Ishikawa (cell line): ENCODE data around the gene FGF14.

Source experiments
- CEBPB ChIP-seq: IDR thresholded peaks from 2 replicates; pipeline ENCODE4 v1.6.1; 2012
- CREB1 ChIP-seq: IDR thresholded peaks from 2 replicates; pipeline ENCODE4 v1.6.1; 2012; ENCODE audit warnings: low read depth
- EGR1 ChIP-seq: IDR thresholded peaks from 2 replicates; pipeline ENCODE4 v1.6.1; 2012
- EP300 ChIP-seq: IDR thresholded peaks from 2 replicates; pipeline ENCODE4 v1.6.1; 2012; ENCODE audit warnings: borderline replicate concordance
- FOXM1 ChIP-seq: IDR thresholded peaks from 2 replicates; pipeline ENCODE4 v1.6.1; 2012; ENCODE audit warnings: low read depth, borderline replicate concordance
- MAX ChIP-seq: IDR thresholded peaks from 2 replicates; pipeline ENCODE4 v1.6.1; 2012
- NFIC ChIP-seq: IDR thresholded peaks from 2 replicates; pipeline ENCODE4 v1.6.1; 2012
- RAD21 ChIP-seq: IDR thresholded peaks from 2 replicates; pipeline ENCODE4 v1.6.1; 2012; ENCODE audit warnings: low read depth
- TAF1 ChIP-seq: IDR thresholded peaks from 2 replicates; pipeline ENCODE4 v1.6.1; 2012; ENCODE audit warnings: low read depth, mild to moderate bottlenecking
- TCF12 ChIP-seq: IDR thresholded peaks from 2 replicates; pipeline ENCODE4 v1.6.1; 2012; ENCODE audit warnings: low read depth
- TEAD4 ChIP-seq: IDR thresholded peaks from 2 replicates; pipeline ENCODE4 v1.6.1; 2012
- YY1 ChIP-seq: IDR thresholded peaks from 2 replicates; pipeline ENCODE4 v1.6.1; 2012; ENCODE audit warnings: low read depth
- ZBTB7A ChIP-seq: IDR thresholded peaks from 2 replicates; pipeline ENCODE4 v1.6.1; 2012; ENCODE audit warnings: low read depth
- TF ChIP-seq, protein P1 (sequence below): IDR thresholded peaks from 2 replicates; pipeline ENCODE4 v1.6.1; 2012
- TF ChIP-seq, protein P2 (sequence below): IDR thresholded peaks from 2 replicates; pipeline ENCODE4 v1.6.1; 2012; ENCODE audit warnings: low read depth, mild to moderate bottlenecking

Gene FGF14

GRCh38 chr13:102100234-102100633 lies 301.6 kb downstream of the FGF14 start:
- TF ChIP-seq, protein P1, sequence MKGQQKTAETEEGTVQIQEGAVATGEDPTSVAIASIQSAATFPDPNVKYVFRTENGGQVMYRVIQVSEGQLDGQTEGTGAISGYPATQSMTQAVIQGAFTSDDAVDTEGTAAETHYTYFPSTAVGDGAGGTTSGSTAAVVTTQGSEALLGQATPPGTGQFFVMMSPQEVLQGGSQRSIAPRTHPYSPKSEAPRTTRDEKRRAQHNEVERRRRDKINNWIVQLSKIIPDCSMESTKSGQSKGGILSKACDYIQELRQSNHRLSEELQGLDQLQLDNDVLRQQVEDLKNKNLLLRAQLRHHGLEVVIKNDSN, result no peak
- no peak for TF ChIP-seq TCF12
- no peak for TF ChIP-seq EP300
- TF ChIP-seq, protein P2, sequence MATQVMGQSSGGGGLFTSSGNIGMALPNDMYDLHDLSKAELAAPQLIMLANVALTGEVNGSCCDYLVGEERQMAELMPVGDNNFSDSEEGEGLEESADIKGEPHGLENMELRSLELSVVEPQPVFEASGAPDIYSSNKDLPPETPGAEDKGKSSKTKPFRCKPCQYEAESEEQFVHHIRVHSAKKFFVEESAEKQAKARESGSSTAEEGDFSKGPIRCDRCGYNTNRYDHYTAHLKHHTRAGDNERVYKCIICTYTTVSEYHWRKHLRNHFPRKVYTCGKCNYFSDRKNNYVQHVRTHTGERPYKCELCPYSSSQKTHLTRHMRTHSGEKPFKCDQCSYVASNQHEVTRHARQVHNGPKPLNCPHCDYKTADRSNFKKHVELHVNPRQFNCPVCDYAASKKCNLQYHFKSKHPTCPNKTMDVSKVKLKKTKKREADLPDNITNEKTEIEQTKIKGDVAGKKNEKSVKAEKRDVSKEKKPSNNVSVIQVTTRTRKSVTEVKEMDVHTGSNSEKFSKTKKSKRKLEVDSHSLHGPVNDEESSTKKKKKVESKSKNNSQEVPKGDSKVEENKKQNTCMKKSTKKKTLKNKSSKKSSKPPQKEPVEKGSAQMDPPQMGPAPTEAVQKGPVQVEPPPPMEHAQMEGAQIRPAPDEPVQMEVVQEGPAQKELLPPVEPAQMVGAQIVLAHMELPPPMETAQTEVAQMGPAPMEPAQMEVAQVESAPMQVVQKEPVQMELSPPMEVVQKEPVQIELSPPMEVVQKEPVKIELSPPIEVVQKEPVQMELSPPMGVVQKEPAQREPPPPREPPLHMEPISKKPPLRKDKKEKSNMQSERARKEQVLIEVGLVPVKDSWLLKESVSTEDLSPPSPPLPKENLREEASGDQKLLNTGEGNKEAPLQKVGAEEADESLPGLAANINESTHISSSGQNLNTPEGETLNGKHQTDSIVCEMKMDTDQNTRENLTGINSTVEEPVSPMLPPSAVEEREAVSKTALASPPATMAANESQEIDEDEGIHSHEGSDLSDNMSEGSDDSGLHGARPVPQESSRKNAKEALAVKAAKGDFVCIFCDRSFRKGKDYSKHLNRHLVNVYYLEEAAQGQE, result no peak
- TF ChIP-seq FOXM1, result no peak
- no peak for TF ChIP-seq EGR1
- TF ChIP-seq YY1, result no peak
- TF ChIP-seq MAX, result no peak
- TF ChIP-seq NFIC, result no peak
- no peak for TF ChIP-seq CREB1
- TF ChIP-seq TEAD4, result no peak
- no peak for TF ChIP-seq RAD21
- no peak for TF ChIP-seq ZBTB7A
- no peak for TF ChIP-seq CEBPB
- no peak for TF ChIP-seq TAF1

DNA sequence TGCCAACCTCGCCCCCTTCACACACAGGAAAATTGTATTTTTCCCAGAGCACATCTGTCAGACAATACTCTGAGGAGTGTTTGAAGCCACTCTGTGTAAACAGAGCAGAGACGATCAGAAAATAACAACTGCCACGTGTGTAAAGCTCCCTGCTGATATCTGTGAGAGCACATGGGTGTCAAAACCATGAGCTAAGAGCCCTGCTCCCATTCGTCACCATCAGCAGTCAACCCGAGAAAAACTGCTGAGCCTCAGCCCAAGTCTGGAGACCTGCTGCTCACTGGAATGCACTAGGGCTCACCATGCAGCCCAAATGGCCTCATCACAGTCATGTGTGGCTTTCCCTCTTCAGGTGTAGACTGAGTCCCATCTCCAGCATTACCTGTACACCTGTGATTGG lies 304.1 kb downstream of the FGF14 start:
- TF ChIP-seq ZBTB7A, result no peak

DNA sequence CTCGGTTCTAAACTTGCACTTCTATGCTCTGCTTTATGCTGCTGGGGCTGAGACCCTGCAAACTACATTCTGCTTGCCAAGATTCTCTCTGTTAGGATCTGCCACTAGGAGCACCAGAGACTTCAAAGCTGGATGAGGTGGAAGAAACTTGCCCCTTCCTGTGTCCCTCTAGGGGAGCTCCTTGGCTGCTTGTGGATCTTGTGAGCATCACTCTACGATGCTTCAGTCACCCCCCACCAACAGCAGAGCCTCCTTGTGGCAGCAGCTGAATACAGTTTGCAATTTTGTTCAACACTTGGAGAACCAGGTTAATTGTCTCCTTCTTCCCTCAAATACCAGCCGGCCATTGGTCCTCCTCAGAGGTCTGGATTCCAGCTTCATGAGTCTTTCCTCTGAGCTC lies 310.6 kb downstream of the FGF14 start:
- TF ChIP-seq MAX, result no peak
- TF ChIP-seq TEAD4, result no peak
- TF ChIP-seq RAD21, result no peak
- TF ChIP-seq, protein P1, result no peak
- no peak for TF ChIP-seq EGR1

GRCh38 chr13:102090532-102090931 lies 311.3 kb downstream of the FGF14 start:
- TF ChIP-seq FOXM1 (no peak), YY1 (no peak), NFIC (no peak), TCF12 (no peak), EP300 (no peak), TAF1 (no peak), TEAD4 (no peak), EGR1 (no peak), ZBTB7A (no peak), CREB1 (no peak), CEBPB (no peak), RAD21 (no peak), MAX (no peak)
- TF ChIP-seq, protein P2, result no peak
- TF ChIP-seq, protein P1, result no peak

DNA sequence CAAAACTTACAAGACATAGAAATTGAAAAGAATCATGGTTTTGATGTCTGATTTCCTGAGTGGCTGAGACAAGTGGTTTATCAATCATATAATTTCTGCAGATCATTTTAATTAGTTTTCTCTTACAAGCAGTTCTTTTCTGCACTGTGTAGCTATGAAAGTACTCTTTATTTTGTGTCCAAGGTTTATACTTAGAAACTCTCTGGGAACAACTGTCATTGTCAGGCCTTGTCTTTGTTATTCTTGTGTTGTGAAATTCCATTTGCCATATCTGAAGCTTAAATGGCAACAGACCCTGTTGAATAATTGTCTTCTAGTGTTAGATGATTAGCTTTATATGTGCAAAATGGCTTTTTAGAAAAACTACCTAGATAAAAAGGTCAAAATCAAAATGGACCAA lies 312.1 kb downstream of the FGF14 start:
- no peak for TF ChIP-seq CREB1
- TF ChIP-seq EGR1, result no peak
- TF ChIP-seq, protein P2, result no peak
- TF ChIP-seq EP300, result no peak
- TF ChIP-seq ZBTB7A, result no peak
- no peak for TF ChIP-seq MAX
- no peak for TF ChIP-seq TAF1
- no peak for TF ChIP-seq CEBPB
- no peak for TF ChIP-seq NFIC
- no peak for TF ChIP-seq FOXM1
- TF ChIP-seq TCF12, result no peak
- TF ChIP-seq, protein P1, result no peak
